GM19035 (cell line): ENCODE results near the gene TBX5.

Experiments used
- ATAC-seq: cut with Tn5 transposase; IDR thresholded peaks from one replicate; pipeline ENCODE4 v1.9.1; 2021; ENCODE audit not compliant: unreplicated experiment

TBX5 gene

GRCh38 chr12:114405519-114406271 lies at the start of gene TBX5:
Gene TBX5 (minus strand): TSS chr12:114406144. CDS start chr12:114403898, 2,246 bp downstream.
- no peak for ATAC-seq

- ATAC-seq = no peak
These were observed 45.7 kb upstream of the TBX5 start for GRCh38 chr12:114451657-114452056.

GRCh38 chr12:114450515-114451300 lies 44.8 kb upstream of the TBX5 start:
- no peak for ATAC-seq

GRCh38 chr12:114450019-114450418 lies 44.1 kb upstream of the TBX5 start:
- no peak for ATAC-seq

GRCh38 chr12:114448618-114448933 lies 42.6 kb upstream of the TBX5 start:
- no peak for ATAC-seq

GRCh38 chr12:114447799-114448617 lies 42.1 kb upstream of the TBX5 start:
- no peak for ATAC-seq

- ATAC-seq = no peak
These were observed 41.4 kb upstream of the TBX5 start for GRCh38 chr12:114447274-114447716.

- ATAC-seq = no peak
These were observed 39.7 kb upstream of the TBX5 start for GRCh38 chr12:114445401-114446323.

- ATAC-seq = no peak
These were observed 38.7 kb upstream of the TBX5 start for GRCh38 chr12:114444422-114445279.

- no peak for ATAC-seq
These were observed 37.9 kb upstream of the TBX5 start for GRCh38 chr12:114443607-114444421.

- ATAC-seq = no peak
These were observed 36.6 kb upstream of the TBX5 start for GRCh38 chr12:114442578-114442977.

- ATAC-seq = no peak
These were observed 35.6 kb upstream of the TBX5 start for GRCh38 chr12:114441545-114441944.

GRCh38 chr12:114441039-114441383 lies 35.1 kb upstream of the TBX5 start:
- ATAC-seq = no peak

GRCh38 chr12:114440270-114441038 lies 34.5 kb upstream of the TBX5 start:
- no peak for ATAC-seq

GRCh38 chr12:114439817-114440216 lies 33.9 kb upstream of the TBX5 start:
- ATAC-seq = no peak

GRCh38 chr12:114439261-114439683 lies 33.3 kb upstream of the TBX5 start:
- no peak for ATAC-seq

GRCh38 chr12:114438635-114439256 lies 32.8 kb upstream of the TBX5 start:
- no peak for ATAC-seq

GRCh38 chr12:114434341-114434740 lies 28.4 kb upstream of the TBX5 start:
- ATAC-seq = no peak
